ENCODE data around the gene ANKUB1. TPM values are rescaled to one million over a fixed set of nuclear protein-coding genes. Genes with fewer than 3 reads are reported as not detected.

The ANKUB1 gene
- total RNA-seq, 1 experiment from 2014 or later: not detected

DNA sequence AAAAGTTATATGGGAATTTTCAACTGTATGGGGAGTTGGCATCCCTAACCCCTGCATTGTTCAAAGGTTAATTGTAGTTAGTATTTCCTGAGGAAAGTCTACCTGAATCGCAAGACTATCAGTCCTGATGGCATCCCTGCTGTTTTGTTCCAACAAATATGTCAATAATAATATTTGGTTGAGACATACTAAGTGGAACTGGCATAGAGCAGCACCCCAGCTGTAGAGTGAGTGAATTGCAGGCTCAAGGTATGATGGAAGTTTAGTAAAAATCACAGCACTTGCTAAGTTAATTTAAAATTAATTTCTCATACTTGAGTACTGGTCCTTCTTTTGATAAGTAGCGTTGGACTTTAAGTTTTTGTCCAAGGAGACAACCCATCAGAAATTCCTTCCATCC is 22.1 kb downstream of the ANKUB1 start:
- no peaks in the 10 kb centered on the region for H3K36me3 ChIP-seq (ENCODE audit: control insufficient read depth in 1 of 2, insufficient read depth in 2 of 2, low read length in 2 of 2)
- ATAC-seq (no peak), DNase-seq (ENCODE audit: low read depth, low spot score) (no peak)
- ChIA-PET RAD21 (ENCODE audit: low non-redundant PET in 1 of 2, low total read pairs in 2 of 2, uncharacterized antibody in 2 of 2, unreplicated experiment in 2 of 2) (no interaction called here), POLR2A (no interaction called here), CTCF (interaction anchor here (0.6 to 3.9 kb wide), 6 partner anchors 12 to 276 kb away, joined by 3 to 32 read pairs (median 4); partner anchors contain the start of gene COMMD2)
- BruUV-seq (replicated peaks): no TSS peak
- H3K4me2 ChIP-seq (ENCODE audit: low read length): no peak overlapping the region
- no peaks in the 10 kb centered on the region for H3K27me3 ChIP-seq (ENCODE audit: insufficient read depth, low read length)
- H3K4me3 ChIP-seq (replicated peaks in 1 of 2; ENCODE audit: low read depth in 1 of 2, low read length in 2 of 2): no peak overlapping the region
- no peak overlapping the region for H3K9ac ChIP-seq (ENCODE audit: low read length)
- intact Hi-C loops (cut with micrococcal nuclease): no loop called here
- H2AFZ ChIP-seq (ENCODE audit: low read depth, low read length, poor library complexity, severe bottlenecking): no peak overlapping the region
- no peaks in the 10 kb centered on the region for H3K9me2 ChIP-seq (ENCODE audit: insufficient read depth)
- TF ChIP-seq, protein P1, sequence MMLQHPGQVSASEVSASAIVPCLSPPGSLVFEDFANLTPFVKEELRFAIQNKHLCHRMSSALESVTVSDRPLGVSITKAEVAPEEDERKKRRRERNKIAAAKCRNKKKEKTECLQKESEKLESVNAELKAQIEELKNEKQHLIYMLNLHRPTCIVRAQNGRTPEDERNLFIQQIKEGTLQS (IDR thresholded peaks at IDR 0.05): no peak
- TF ChIP-seq, protein P2, sequence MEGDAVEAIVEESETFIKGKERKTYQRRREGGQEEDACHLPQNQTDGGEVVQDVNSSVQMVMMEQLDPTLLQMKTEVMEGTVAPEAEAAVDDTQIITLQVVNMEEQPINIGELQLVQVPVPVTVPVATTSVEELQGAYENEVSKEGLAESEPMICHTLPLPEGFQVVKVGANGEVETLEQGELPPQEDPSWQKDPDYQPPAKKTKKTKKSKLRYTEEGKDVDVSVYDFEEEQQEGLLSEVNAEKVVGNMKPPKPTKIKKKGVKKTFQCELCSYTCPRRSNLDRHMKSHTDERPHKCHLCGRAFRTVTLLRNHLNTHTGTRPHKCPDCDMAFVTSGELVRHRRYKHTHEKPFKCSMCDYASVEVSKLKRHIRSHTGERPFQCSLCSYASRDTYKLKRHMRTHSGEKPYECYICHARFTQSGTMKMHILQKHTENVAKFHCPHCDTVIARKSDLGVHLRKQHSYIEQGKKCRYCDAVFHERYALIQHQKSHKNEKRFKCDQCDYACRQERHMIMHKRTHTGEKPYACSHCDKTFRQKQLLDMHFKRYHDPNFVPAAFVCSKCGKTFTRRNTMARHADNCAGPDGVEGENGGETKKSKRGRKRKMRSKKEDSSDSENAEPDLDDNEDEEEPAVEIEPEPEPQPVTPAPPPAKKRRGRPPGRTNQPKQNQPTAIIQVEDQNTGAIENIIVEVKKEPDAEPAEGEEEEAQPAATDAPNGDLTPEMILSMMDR (IDR thresholded peaks at IDR 0.05 in 2 of 3, conservative IDR thresholded peaks at IDR 0.05 in 1 of 3; ENCODE audit: borderline replicate concordance in 1 of 3, insufficient read depth in 1 of 3, low read depth in 2 of 3, low read length in 2 of 3): peak in 2 of 3 experiments; percentile 26; a peak in 2 of 6 replicates
- no peaks in the 10 kb centered on the region for H4K20me1 ChIP-seq (ENCODE audit: insufficient read depth)
- no peaks in the 10 kb centered on the region for H3K79me2 ChIP-seq (ENCODE audit: insufficient read depth, low read length)
- H3K4me1 ChIP-seq (ENCODE audit: control insufficient read depth in 1 of 2, insufficient read depth in 2 of 2, low read length in 2 of 2): no peaks in the 10 kb centered on the region
- H3K9me3 ChIP-seq (ENCODE audit: control insufficient read depth in 1 of 2, insufficient read depth in 1 of 2, low read depth in 1 of 2, low read length in 2 of 2): no peaks in the 10 kb centered on the region
- H3K27ac ChIP-seq (ENCODE audit: low read depth, low read length): no peak overlapping the region

DNA sequence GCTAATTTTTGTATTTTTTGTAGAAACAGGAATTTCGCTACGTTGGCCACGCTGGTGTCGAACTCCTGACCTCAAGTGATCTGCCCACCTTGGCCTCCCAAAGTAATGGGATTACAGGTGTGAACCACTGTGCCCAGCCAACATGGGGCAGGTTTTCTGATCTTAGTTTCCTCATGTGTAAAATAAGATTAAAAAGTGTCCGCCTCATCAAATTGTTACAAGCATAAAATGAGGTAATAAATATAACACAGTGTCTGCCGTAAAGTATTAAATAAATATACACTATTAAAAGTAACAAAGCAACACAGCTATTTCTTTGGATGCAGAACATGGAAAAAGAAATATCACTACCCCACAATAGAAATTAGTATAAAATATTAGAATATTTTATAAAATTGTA is 23.6 kb downstream of the ANKUB1 start:
- intact Hi-C loops (cut with micrococcal nuclease): loop anchor here (5.0 kb wide), 1 partner anchor 454 kb away; no protein-coding TSS in a partner anchor
- Histone ChIP-seq H3K27me3 (ENCODE audit: insufficient read depth, low read length) (no peaks in the 10 kb centered on the region), H3K36me3 (ENCODE audit: control insufficient read depth in 1 of 2, insufficient read depth in 2 of 2, low read length in 2 of 2) (no peaks in the 10 kb centered on the region), H3K79me2 (ENCODE audit: insufficient read depth, low read length) (no peaks in the 10 kb centered on the region), H4K20me1 (ENCODE audit: insufficient read depth) (no peaks in the 10 kb centered on the region), H3K27ac (ENCODE audit: low read depth, low read length) (no peak overlapping the region), H3K4me3 (replicated peaks in 1 of 2; ENCODE audit: low read depth in 1 of 2, low read length in 2 of 2) (no peak overlapping the region), H3K4me2 (ENCODE audit: low read length) (no peak overlapping the region), H3K9me3 (ENCODE audit: control insufficient read depth in 1 of 2, insufficient read depth in 1 of 2, low read depth in 1 of 2, low read length in 2 of 2) (no peaks in the 10 kb centered on the region), H3K9me2 (ENCODE audit: insufficient read depth) (no peaks in the 10 kb centered on the region), H3K9ac (ENCODE audit: low read length) (no peak overlapping the region), H3K4me1 (ENCODE audit: control insufficient read depth in 1 of 2, insufficient read depth in 2 of 2, low read length in 2 of 2) (no peaks in the 10 kb centered on the region), H2AFZ (ENCODE audit: low read depth, low read length, poor library complexity, severe bottlenecking) (no peak overlapping the region)
- CTCF ChIA-PET: no interaction called here
- RAD21 ChIA-PET (ENCODE audit: low non-redundant PET in 1 of 2, low total read pairs in 2 of 2, uncharacterized antibody in 2 of 2, unreplicated experiment in 2 of 2): no interaction called here
- no peak for TF ChIP-seq EZH2 (IDR thresholded peaks at IDR 0.05)
- TF ChIP-seq SRF (IDR thresholded peaks at IDR 0.05; ENCODE audit: low read depth): no peak
- no peak for TF ChIP-seq ELF1 (IDR thresholded peaks at IDR 0.05; ENCODE audit: borderline replicate concordance, low read depth)
- no peak for TF ChIP-seq FOSL1 (IDR thresholded peaks at IDR 0.05; ENCODE audit: low read depth)
- TF ChIP-seq POLR2AphosphoS5 (IDR thresholded peaks at IDR 0.05; ENCODE audit: low read depth, low read length): no peak
- no peak for TF ChIP-seq SP1 (IDR thresholded peaks at IDR 0.05; ENCODE audit: low read depth)
- TF ChIP-seq, protein P1 (IDR thresholded peaks at IDR 0.05): no peak
- no peak for TF ChIP-seq JUND (IDR thresholded peaks at IDR 0.05)
- TF ChIP-seq EGR1 (IDR thresholded peaks at IDR 0.05; ENCODE audit: low read depth): no peak
- TF ChIP-seq, protein P2 (IDR thresholded peaks at IDR 0.05 in 2 of 3, conservative IDR thresholded peaks at IDR 0.05 in 1 of 3; ENCODE audit: borderline replicate concordance in 1 of 3, insufficient read depth in 1 of 3, low read depth in 2 of 3, low read length in 2 of 3): no peak
- no peak for TF ChIP-seq ZNF274 (IDR thresholded peaks at IDR 0.05; ENCODE audit: low read depth, low read length)
- TF ChIP-seq SIN3A (IDR thresholded peaks at IDR 0.05; ENCODE audit: low read depth): no peak
- TF ChIP-seq YY1 (IDR thresholded peaks at IDR 0.05; ENCODE audit: extremely low read depth, insufficient replicate concordance, low read depth, low read length): no peak
- no peak for TF ChIP-seq POLR2A (IDR thresholded peaks at IDR 0.05; ENCODE audit: borderline replicate concordance, extremely low read depth, insufficient read depth, insufficient read length)
- no peak for TF ChIP-seq CEBPB (IDR thresholded peaks at IDR 0.05; ENCODE audit: low read depth)
- TF ChIP-seq RAD21 (IDR thresholded peaks at IDR 0.05; ENCODE audit: low read depth): no peak
- TF ChIP-seq ZFX (IDR thresholded peaks at IDR 0.05): no peak
- TF ChIP-seq, protein P3, sequence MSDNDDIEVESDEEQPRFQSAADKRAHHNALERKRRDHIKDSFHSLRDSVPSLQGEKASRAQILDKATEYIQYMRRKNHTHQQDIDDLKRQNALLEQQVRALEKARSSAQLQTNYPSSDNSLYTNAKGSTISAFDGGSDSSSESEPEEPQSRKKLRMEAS (IDR thresholded peaks at IDR 0.05): no peak
- no TSS peak for BruUV-seq (replicated peaks)
- POLR2A ChIA-PET: no interaction called here
- no peak for DNase-seq (ENCODE audit: low read depth, low spot score)
- ATAC-seq: no peak

Data from HCT116 (cell line).